HL-60 (cell line): Measurements from ENCODE around the gene NKAIN2.

Experiments
- DNase-seq, 2 experiments: peaks; one replicate each; pipeline ENCODE4 v3.0.0-alpha.2; 2010 to 2020; ENCODE audit warnings: low read depth in 1 of 2, low spot score in 1 of 2
- H3K27ac ChIP-seq: fragments of 250-450 bp; sonication (Bioruptor Pico); replicated peaks from 2 replicates; pipeline ENCODE4 v1.5.1; 2020; ENCODE audit warnings: mild to moderate bottlenecking, moderate library complexity
- H3K27me3 ChIP-seq: fragments of 250-450 bp; sonication (Bioruptor Pico); 2 replicates; pipeline ENCODE4 v1.5.1; 2021; ENCODE audit warnings: mild to moderate bottlenecking, moderate library complexity; ENCODE audit not compliant: insufficient read depth, poor library complexity, severe bottlenecking
- H3K4me3 ChIP-seq: replicated peaks from 2 replicates; pipeline ENCODE4 v1.5.1; 2011; ENCODE audit warnings: mild to moderate bottlenecking, control low read depth, low read length; ENCODE audit not compliant: insufficient read depth
- GABPA ChIP-seq: IDR thresholded peaks from 2 replicates; pipeline ENCODE4 v1.6.1; 2012; ENCODE audit warnings: low read depth
- POLR2AphosphoS5 ChIP-seq: IDR thresholded peaks from 2 replicates; pipeline ENCODE4 v1.6.1; 2012; ENCODE audit warnings: low read depth
- SPI1 ChIP-seq: IDR thresholded peaks from 2 replicates; pipeline ENCODE4 v1.6.1; 2012; ENCODE audit warnings: low read depth, mild to moderate bottlenecking, borderline replicate concordance
- TF ChIP-seq, protein P1 (sequence below): IDR thresholded peaks from 2 replicates; pipeline ENCODE4 v1.6.1; 2012; ENCODE audit warnings: low read depth; ENCODE audit not compliant: insufficient replicate concordance
- TF ChIP-seq, protein P2 (sequence below): IDR thresholded peaks from one replicate; pipeline ENCODE4 v1.5.1; 2011; ENCODE audit warnings: low read length, control low read depth, inconsistent platforms; ENCODE audit not compliant: insufficient read depth

Gene NKAIN2

DNA sequence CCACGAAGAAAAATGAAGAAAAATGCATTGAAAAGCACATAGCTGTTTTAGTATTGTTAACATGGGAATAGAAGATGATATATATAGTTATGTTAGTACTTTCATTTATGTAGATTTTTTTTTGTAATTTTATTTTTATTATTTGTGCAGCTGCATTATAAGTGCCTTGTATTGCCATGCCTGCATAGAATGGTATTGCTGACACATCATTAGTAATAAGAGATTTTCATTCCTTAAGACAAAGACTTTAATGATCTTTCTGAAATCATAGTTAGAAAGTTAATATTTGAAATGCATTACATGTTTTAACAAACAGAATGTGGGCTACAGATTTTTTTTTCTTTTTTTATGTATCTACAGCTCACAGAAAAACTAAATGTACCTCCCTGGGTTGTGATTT is 506.5 kb downstream of the NKAIN2 start:
- no peak for TF ChIP-seq SPI1
- no peak for TF ChIP-seq POLR2AphosphoS5
- TF ChIP-seq, protein P1, sequence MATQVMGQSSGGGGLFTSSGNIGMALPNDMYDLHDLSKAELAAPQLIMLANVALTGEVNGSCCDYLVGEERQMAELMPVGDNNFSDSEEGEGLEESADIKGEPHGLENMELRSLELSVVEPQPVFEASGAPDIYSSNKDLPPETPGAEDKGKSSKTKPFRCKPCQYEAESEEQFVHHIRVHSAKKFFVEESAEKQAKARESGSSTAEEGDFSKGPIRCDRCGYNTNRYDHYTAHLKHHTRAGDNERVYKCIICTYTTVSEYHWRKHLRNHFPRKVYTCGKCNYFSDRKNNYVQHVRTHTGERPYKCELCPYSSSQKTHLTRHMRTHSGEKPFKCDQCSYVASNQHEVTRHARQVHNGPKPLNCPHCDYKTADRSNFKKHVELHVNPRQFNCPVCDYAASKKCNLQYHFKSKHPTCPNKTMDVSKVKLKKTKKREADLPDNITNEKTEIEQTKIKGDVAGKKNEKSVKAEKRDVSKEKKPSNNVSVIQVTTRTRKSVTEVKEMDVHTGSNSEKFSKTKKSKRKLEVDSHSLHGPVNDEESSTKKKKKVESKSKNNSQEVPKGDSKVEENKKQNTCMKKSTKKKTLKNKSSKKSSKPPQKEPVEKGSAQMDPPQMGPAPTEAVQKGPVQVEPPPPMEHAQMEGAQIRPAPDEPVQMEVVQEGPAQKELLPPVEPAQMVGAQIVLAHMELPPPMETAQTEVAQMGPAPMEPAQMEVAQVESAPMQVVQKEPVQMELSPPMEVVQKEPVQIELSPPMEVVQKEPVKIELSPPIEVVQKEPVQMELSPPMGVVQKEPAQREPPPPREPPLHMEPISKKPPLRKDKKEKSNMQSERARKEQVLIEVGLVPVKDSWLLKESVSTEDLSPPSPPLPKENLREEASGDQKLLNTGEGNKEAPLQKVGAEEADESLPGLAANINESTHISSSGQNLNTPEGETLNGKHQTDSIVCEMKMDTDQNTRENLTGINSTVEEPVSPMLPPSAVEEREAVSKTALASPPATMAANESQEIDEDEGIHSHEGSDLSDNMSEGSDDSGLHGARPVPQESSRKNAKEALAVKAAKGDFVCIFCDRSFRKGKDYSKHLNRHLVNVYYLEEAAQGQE: no peak
- TF ChIP-seq, protein P2, sequence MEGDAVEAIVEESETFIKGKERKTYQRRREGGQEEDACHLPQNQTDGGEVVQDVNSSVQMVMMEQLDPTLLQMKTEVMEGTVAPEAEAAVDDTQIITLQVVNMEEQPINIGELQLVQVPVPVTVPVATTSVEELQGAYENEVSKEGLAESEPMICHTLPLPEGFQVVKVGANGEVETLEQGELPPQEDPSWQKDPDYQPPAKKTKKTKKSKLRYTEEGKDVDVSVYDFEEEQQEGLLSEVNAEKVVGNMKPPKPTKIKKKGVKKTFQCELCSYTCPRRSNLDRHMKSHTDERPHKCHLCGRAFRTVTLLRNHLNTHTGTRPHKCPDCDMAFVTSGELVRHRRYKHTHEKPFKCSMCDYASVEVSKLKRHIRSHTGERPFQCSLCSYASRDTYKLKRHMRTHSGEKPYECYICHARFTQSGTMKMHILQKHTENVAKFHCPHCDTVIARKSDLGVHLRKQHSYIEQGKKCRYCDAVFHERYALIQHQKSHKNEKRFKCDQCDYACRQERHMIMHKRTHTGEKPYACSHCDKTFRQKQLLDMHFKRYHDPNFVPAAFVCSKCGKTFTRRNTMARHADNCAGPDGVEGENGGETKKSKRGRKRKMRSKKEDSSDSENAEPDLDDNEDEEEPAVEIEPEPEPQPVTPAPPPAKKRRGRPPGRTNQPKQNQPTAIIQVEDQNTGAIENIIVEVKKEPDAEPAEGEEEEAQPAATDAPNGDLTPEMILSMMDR: no peak
- TF ChIP-seq GABPA: no peak
- no peak overlapping the region for H3K27ac ChIP-seq
- DNase-seq: no peak
- no peaks in the 10 kb centered on the region for H3K27me3 ChIP-seq
- H3K4me3 ChIP-seq: no peak overlapping the region

DNA sequence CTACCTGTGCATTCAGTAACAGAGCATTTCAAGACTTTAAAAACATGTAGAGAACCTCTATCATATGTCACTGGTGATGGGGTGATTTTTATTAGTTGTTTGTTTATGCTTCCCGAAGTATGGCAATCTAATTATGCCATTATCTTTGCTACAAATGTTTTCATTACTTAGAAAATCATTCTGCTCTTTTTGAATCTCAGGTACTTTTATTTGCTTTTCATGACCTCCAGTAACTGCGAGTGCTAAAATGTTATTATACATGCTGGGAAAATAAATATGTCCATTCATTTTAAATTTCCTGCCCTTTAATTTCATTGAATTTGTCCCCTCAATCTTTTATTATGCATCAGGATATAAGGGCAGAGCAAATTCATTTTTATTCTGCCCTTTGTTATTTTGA is 515.7 kb downstream of the NKAIN2 start:
- no peaks in the 10 kb centered on the region for H3K27me3 ChIP-seq
- no peak overlapping the region for H3K4me3 ChIP-seq
- DNase-seq: no peak
- TF ChIP-seq GABPA (no peak), POLR2AphosphoS5 (no peak), SPI1 (no peak)
- TF ChIP-seq, protein P1: no peak
- TF ChIP-seq, protein P2: no peak
- H3K27ac ChIP-seq: no peak overlapping the region

DNA sequence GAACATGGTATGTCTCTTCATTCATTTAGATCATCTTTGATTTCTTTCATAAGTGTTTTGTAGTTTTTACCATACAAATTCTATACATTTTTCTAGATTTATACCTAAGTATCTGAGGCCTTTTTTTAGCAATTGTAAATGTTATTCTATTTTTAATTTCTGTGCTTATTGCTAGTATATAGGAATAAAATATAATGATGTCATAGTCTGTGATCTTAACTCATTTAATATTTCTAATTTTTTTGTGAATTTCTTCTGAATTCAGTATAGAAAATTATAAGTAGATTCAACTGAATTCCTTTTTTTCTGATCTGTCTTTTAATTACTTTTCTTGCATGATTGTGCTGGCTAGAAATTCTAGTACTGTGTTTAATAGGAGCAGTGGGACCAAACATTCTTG is 520.6 kb downstream of the NKAIN2 start:
- no peak for DNase-seq
- Histone ChIP-seq H3K27me3 (no peaks in the 10 kb centered on the region), H3K4me3 (no peak overlapping the region), H3K27ac (no peak overlapping the region)
- TF ChIP-seq, protein P1: no peak
- no peak for TF ChIP-seq POLR2AphosphoS5

DNA sequence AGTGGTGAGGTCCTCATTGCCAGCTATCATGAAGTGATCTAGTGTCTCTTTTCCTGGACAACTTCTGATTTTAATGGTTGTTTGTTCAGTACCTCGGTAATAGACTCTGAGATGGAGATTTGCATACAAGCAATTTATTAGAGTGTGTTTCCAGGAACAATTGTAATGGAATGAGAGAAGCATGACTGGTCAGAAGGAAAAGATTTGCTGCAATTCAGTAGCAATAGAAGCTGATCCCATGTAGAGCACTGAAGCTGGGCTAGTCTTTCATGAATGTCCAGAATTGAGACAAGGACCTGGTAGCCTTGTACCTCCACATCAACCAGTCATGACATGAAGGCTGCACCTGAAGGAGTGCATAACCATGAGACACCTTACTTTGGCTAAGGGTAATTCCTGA is 526.5 kb downstream of the NKAIN2 start:
- no peaks in the 10 kb centered on the region for H3K27me3 ChIP-seq
- TF ChIP-seq, protein P2: no peak
- TF ChIP-seq POLR2AphosphoS5 (no peak), SPI1 (no peak), GABPA (no peak)
- TF ChIP-seq, protein P1: no peak
- no peak overlapping the region for H3K4me3 ChIP-seq
- H3K27ac ChIP-seq: no peak overlapping the region
- no peak for DNase-seq
